Sigmoid colon (tissue), 7 donors: ENCODE measurements around the gene KCNJ16. TPM values are rescaled to one million over a fixed set of nuclear protein-coding genes. Genes with fewer than 3 reads are reported as not detected.

ENCODE experiments used
- DNase-seq: peaks from one replicate; pipeline ENCODE4 v3.0.0-alpha.2; 2019
- H3K27ac ChIP-seq, 4 donors: fragments of 200-600 bp; sonication (generic); one replicate each; pipeline ENCODE4 v1.5.1; 2016 to 2019; ENCODE audit warnings: mild to moderate bottlenecking in 1 of 4
- H3K27me3 ChIP-seq, 3 donors: fragments of 200-600 bp; sonication (generic); one replicate each; pipeline ENCODE4 v1.5.1; 2019; ENCODE audit warnings: mild to moderate bottlenecking in 1 of 3
- H3K36me3 ChIP-seq, 4 donors: fragments of 200-600 bp; sonication (generic); one replicate each; pipeline ENCODE4 v1.5.1; 2016 to 2019
- H3K4me1 ChIP-seq, 4 donors: fragments of 200-600 bp; sonication (generic); one replicate each; pipeline ENCODE4 v1.5.1; 2017 to 2019
- H3K4me3 ChIP-seq, 4 donors: fragments of 200-600 bp; sonication (generic); one replicate each; pipeline ENCODE4 v1.5.1; 2017 to 2019; ENCODE audit warnings: mild to moderate bottlenecking in 2 of 4, moderate library complexity in 1 of 4
- H3K9me3 ChIP-seq, 4 donors: fragments of 200-600 bp in 3 of 4; sonication (generic) in 3 of 4; one replicate each; pipeline versions ENCODE4 v1.5.1 to v1.6.1; 2013 to 2019
- EP300 ChIP-seq, 4 donors: sonication (generic); formaldehyde crosslinking; IDR thresholded peaks; one replicate each; pipeline ENCODE4 v1.6.1; 2017; ENCODE audit warnings: antibody characterized with exemption in 4 of 4
- POLR2A ChIP-seq, 2 donors: fragments of 450-650 bp; IDR thresholded peaks; one replicate each; pipeline ENCODE4 v1.6.1; 2016; ENCODE audit warnings: antibody characterized with exemption in 2 of 2, mild to moderate bottlenecking in 2 of 2, moderate library complexity in 2 of 2
- POLR2AphosphoS5 ChIP-seq, 4 donors: sonication (generic); formaldehyde crosslinking; IDR thresholded peaks; one replicate each; pipeline ENCODE4 v1.6.1; 2017; ENCODE audit warnings: antibody characterized with exemption in 4 of 4
- WGBS, 2 donors: extraction: QIAGEN DNeasy Blood & Tissue Kit; methylation state at CpG; one replicate each; pipeline ENCODE4 v1.1.7; 2013; 5-methylcytosine and 5-hydroxymethylcytosine counted together
- intact Hi-C: fragments of 100-400 bp; cut with DNase I; formaldehyde crosslinking; loops from one replicate; pipeline ENCODE4 v1.15.1; 2023
- polyA plus RNA-seq, 3 donors: library from polyadenylated mRNA; stranded (reverse); fragments of 200-250 nt; gene quantifications; one replicate each; pipeline ENCODE4 v1.2.3, GENCODE V29; 2013
- total RNA-seq, 4 donors: library from RNA; depleted of rRNA; stranded (reverse); fragments of >200 nt; gene quantifications; one replicate each; pipeline ENCODE4 v1.1.0, GENCODE V29; 2016
- TF ChIP-seq, protein P1 (sequence below), 4 experiments: fragments of 450-650 bp in 3 of 4; fragments of 200-600 bp in 1 of 4; IDR thresholded peaks; one replicate each; pipeline ENCODE4 v1.5.1; 2016 to 2019; ENCODE audit warnings: antibody characterized with exemption in 4 of 4, mild to moderate bottlenecking in 3 of 4, moderate library complexity in 2 of 4
- donor health status: healthy with polysubstance abuse.
- donor health status: Bipolar disorder and iron deficiency.
- donor health status: healthy.

KCNJ16 gene
- total and polyA plus RNA-seq, 7 donors: 0.07 to 0.28 TPM; not detected in 5

DNA sequence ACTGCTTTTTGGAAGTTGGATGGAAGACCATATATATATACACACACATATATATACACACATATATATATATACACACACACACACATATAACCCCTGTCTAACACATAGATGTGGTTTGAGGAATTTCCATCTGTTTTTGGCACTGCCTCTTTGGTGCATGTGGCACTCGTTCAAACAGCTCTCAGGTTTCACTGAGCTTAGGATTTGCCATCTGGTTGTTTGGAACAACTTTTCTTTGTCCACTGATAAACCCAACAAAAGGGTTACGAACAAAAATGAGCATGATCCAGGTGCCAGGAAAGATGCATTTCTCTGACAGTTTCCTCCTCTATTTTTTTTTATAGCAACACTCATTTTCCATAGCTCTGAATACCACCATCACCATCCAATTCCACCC lies 14.6 kb upstream of the KCNJ16 start:
- no peak overlapping the region for H3K4me3 ChIP-seq
- no peak overlapping the region for H3K27ac ChIP-seq
- WGBS, 2 donors: 74 to 81% methylated on average over 2 of the region's 2 CpGs
- no peaks in the 10 kb centered on the region for H3K4me1 ChIP-seq
- intact Hi-C loops: no loop called here
- H3K36me3 ChIP-seq: no peaks in the 10 kb centered on the region
- no peaks in the 10 kb centered on the region for H3K9me3 ChIP-seq
- no peak for DNase-seq
- TF ChIP-seq POLR2AphosphoS5 (IDR thresholded peaks at IDR 0.05): no peak
- TF ChIP-seq, protein P1, sequence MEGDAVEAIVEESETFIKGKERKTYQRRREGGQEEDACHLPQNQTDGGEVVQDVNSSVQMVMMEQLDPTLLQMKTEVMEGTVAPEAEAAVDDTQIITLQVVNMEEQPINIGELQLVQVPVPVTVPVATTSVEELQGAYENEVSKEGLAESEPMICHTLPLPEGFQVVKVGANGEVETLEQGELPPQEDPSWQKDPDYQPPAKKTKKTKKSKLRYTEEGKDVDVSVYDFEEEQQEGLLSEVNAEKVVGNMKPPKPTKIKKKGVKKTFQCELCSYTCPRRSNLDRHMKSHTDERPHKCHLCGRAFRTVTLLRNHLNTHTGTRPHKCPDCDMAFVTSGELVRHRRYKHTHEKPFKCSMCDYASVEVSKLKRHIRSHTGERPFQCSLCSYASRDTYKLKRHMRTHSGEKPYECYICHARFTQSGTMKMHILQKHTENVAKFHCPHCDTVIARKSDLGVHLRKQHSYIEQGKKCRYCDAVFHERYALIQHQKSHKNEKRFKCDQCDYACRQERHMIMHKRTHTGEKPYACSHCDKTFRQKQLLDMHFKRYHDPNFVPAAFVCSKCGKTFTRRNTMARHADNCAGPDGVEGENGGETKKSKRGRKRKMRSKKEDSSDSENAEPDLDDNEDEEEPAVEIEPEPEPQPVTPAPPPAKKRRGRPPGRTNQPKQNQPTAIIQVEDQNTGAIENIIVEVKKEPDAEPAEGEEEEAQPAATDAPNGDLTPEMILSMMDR (IDR thresholded peaks at IDR 0.05): no peak
- no peak for TF ChIP-seq EP300 (IDR thresholded peaks at IDR 0.05)
- no peak for TF ChIP-seq POLR2A (IDR thresholded peaks at IDR 0.05)
- no peaks in the 10 kb centered on the region for H3K27me3 ChIP-seq

DNA sequence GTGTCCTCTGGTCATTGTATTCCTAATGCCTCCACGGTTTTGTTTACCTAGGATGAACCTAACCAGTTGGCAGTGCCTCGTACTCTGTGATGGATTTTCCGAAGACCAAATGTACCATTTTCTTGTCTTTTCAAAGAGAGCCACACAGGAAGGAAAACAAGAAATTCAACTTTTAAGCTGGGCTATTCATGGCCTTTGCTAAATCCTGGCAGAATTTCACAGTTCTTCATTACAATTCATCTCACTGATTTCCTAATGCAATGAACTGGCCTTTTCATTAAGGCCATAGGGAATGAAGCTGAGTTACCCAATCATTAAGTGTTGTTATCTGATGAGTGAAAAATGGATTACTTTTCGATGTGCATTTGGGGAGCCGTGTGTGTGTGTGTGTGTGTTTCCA lies 7.9 kb upstream of the KCNJ16 start:
- H3K4me1 ChIP-seq: no peaks in the 10 kb centered on the region
- intact Hi-C loops: no loop called here
- TF ChIP-seq EP300 (IDR thresholded peaks at IDR 0.05) (no peak), POLR2A (IDR thresholded peaks at IDR 0.05) (no peak), POLR2AphosphoS5 (IDR thresholded peaks at IDR 0.05) (no peak)
- TF ChIP-seq, protein P1 (IDR thresholded peaks at IDR 0.05): no peak
- no peak for DNase-seq
- H3K27ac ChIP-seq: no peak overlapping the region
- no peaks in the 10 kb centered on the region for H3K36me3 ChIP-seq
- H3K27me3 ChIP-seq: no peaks in the 10 kb centered on the region
- H3K4me3 ChIP-seq: no peak overlapping the region
- 67 to 68% methylated on average over 5 of the region's 5 CpGs for WGBS, 2 donors
- no peaks in the 10 kb centered on the region for H3K9me3 ChIP-seq

DNA sequence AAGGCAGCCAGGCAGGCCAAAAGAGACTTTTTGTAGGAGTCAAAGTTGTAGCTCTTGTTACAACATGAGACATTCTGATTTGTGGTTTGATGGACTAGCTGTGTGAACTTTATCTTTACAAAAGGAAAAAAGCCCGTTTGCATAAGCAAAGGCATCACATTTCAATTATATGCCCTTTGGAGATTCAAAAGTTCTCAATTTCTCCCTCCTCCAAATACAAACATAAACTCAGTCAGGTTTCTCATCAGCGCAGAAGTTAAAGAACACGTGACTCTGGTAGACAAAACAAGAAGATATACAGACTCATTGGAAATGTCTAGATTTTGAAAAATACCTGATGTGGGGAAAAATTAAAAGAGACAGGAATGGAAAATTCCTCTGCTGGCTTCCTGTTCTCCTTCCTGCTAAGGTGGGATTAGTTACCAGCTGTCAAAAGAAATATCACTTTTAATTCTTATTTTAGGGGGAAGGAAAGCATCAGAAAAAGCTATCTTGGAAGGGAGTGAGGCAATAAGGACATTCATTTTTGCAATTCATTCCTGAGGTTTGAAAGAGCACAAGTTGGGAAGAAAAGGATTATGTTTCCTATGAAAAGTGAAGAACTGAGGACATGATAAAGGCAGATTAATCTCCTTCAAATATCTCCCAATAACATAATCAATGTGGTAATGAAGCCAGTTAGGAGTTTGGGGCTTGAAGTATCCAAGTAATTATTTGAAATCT lies 4.6 kb upstream of the KCNJ16 start:
- 50 to 61% methylated on average over 3 of the region's 3 CpGs for WGBS, 2 donors
- Histone ChIP-seq H3K36me3 (no peaks in the 10 kb centered on the region), H3K27ac (no peak overlapping the region), H3K4me1 (no peaks in the 10 kb centered on the region), H3K4me3 (no peak overlapping the region), H3K27me3 (no peaks in the 10 kb centered on the region), H3K9me3 (no peaks in the 10 kb centered on the region)
- intact Hi-C loops: no loop called here
- no peak for DNase-seq
- no peak for TF ChIP-seq POLR2AphosphoS5 (IDR thresholded peaks at IDR 0.05)
- TF ChIP-seq, protein P1 (IDR thresholded peaks at IDR 0.05): no peak
- no peak for TF ChIP-seq EP300 (IDR thresholded peaks at IDR 0.05)
- TF ChIP-seq POLR2A (IDR thresholded peaks at IDR 0.05): no peak

DNA sequence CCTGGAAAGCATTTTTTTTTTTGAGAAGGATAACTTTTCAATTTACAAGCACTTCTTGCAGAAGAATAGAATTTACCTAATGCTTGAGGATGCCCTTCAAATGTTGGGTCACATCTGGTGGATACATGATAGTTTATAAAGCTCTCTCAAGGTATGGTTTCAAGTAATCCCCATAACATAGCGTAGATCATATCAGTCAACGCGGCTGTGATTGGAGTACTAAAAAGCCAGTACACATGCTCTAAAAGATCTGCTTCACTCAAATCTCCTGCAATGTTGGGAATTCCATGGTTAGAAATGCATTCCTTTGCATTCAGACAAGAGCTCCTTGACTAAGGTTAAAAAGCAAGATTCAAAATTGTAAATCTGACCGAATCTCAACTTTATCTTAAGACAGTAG lies 3.9 kb upstream of the KCNJ16 start:
- Histone ChIP-seq H3K27ac (no peak overlapping the region), H3K9me3 (no peaks in the 10 kb centered on the region), H3K36me3 (no peaks in the 10 kb centered on the region), H3K4me3 (no peak overlapping the region), H3K4me1 (no peaks in the 10 kb centered on the region), H3K27me3 (no peaks in the 10 kb centered on the region)
- intact Hi-C loops: no loop called here
- no peak for DNase-seq
- 94 to 95% methylated on average over 4 of the region's 4 CpGs for WGBS, 2 donors
- no peak for TF ChIP-seq EP300 (IDR thresholded peaks at IDR 0.05)
- no peak for TF ChIP-seq POLR2AphosphoS5 (IDR thresholded peaks at IDR 0.05)
- TF ChIP-seq, protein P1 (IDR thresholded peaks at IDR 0.05): no peak
- no peak for TF ChIP-seq POLR2A (IDR thresholded peaks at IDR 0.05)

DNA sequence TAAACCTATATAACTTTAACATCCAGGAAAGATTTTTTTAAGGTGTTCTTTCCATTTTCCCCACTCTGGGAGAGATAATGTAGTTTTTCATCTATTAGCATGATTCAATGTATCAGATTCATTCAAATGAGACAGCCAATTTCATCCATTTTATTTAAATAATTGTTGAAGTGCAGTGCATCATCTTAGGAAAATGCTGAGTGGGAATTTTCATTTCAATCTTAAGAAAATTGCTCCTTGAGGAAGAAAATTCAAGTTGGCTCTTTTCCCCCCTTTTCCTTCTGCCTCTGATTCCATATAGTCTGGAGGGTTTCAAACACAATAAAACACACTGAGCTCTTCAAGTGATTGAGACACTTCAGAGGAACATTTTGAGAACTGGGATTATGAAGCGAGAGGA lies 3.4 kb upstream of the KCNJ16 start:
- Histone ChIP-seq H3K4me3 (no peak overlapping the region), H3K9me3 (no peaks in the 10 kb centered on the region), H3K36me3 (no peaks in the 10 kb centered on the region), H3K4me1 (no peaks in the 10 kb centered on the region), H3K27me3 (no peaks in the 10 kb centered on the region), H3K27ac (no peak overlapping the region)
- no peak for DNase-seq
- WGBS, 2 donors: 95 to 96% methylated on average over 1 of the region's 1 CpG
- TF ChIP-seq POLR2A (IDR thresholded peaks at IDR 0.05) (no peak), EP300 (IDR thresholded peaks at IDR 0.05) (no peak)
- intact Hi-C loops: no loop called here
